ENCODE results near the gene KATNAL1. TPM values are rescaled to one million over a fixed set of nuclear protein-coding genes. Genes with fewer than 3 reads are reported as not detected.

KATNAL1 gene
- total RNA-seq, 2 experiments from 2014 or later: 8.6 to 9.0 TPM

- Mint-ChIP-seq H3K27ac (no peak overlapping the region), H3K4me3 (no peak overlapping the region), H3K4me1 (ENCODE audit: low read depth) (peaks cover 2% of the 10 kb centered on the region), H3K36me3 (ENCODE audit: low read depth) (no peaks in the 10 kb centered on the region), H3K27me3 (no peaks in the 10 kb centered on the region), H3K9me3 (no peaks in the 10 kb centered on the region)
- no peak for TF ChIP-seq CTCF (IDR thresholded peaks at IDR 0.05)
- DNase-seq: no peak
- ChIA-PET POLR2A (interaction anchor here (0.6 to 1.2 kb wide), 2 partner anchors 12 to 22 kb away, joined by 3 read pairs; no protein-coding TSS in a partner anchor), CTCF (interaction anchor here (1.6 kb wide), 1 partner anchor 59 kb away, joined by 6 read pairs; no protein-coding TSS in a partner anchor)
- intact Hi-C loops (cut with micrococcal nuclease): no loop called here
- no peak for ATAC-seq
These were observed 115.8 kb downstream of the KATNAL1 start for GRCh38 chr13:30191491-30192100.

- H3K9me3 Mint-ChIP-seq: peaks cover 2% of the 10 kb centered on the region
- H3K27me3 Mint-ChIP-seq: no peaks in the 10 kb centered on the region
- H3K4me3 Mint-ChIP-seq: no peak overlapping the region
- H3K4me1 Mint-ChIP-seq (ENCODE audit: low read depth): peaks cover 5% of the 10 kb centered on the region
- intact Hi-C loops (cut with micrococcal nuclease): no loop called here
- DNase-seq: no peak
- CTCF ChIA-PET: interaction anchor here (0.9 kb wide), 1 partner anchor 35 kb away, joined by 3 read pairs; no protein-coding TSS in a partner anchor
- no peak for ATAC-seq
- no peak overlapping the region for H3K27ac Mint-ChIP-seq
- H3K36me3 Mint-ChIP-seq (ENCODE audit: low read depth): peaks cover 2% of the 10 kb centered on the region
- no peak for TF ChIP-seq CTCF (IDR thresholded peaks at IDR 0.05)
- POLR2A ChIA-PET: interaction anchor here (0.6 kb wide), 2 partner anchors 174 to 274 kb away, joined by 3 read pairs; no protein-coding TSS in a partner anchor
These were observed 120.5 kb downstream of the KATNAL1 start for GRCh38 chr13:30186634-30187415.

- no peak overlapping the region for H3K4me3 Mint-ChIP-seq
- intact Hi-C loops (cut with micrococcal nuclease): no loop called here
- CTCF ChIA-PET: no interaction called here
- H3K36me3 Mint-ChIP-seq (ENCODE audit: low read depth): peaks cover 2% of the 10 kb centered on the region
- DNase-seq (no peak), ATAC-seq (no peak)
- no peak overlapping the region for H3K27ac Mint-ChIP-seq
- POLR2A ChIA-PET: no interaction called here
- no peaks in the 10 kb centered on the region for H3K27me3 Mint-ChIP-seq
- no peak for TF ChIP-seq CTCF (IDR thresholded peaks at IDR 0.05)
- peaks cover 2% of the 10 kb centered on the region for H3K9me3 Mint-ChIP-seq
- H3K4me1 Mint-ChIP-seq (ENCODE audit: low read depth): peaks cover 5% of the 10 kb centered on the region
These were observed 125.3 kb downstream of the KATNAL1 start for GRCh38 chr13:30181888-30182651.

GRCh38 chr13:30179597-30180276, 127.6 kb downstream of the KATNAL1 start:
- CTCF ChIA-PET: interaction anchor here (3.0 kb wide), 1 partner anchor 48 kb away, joined by 15 read pairs; no protein-coding TSS in a partner anchor
- intact Hi-C loops (cut with micrococcal nuclease): no loop called here
- POLR2A ChIA-PET: no interaction called here

More at GRCh38 chr13:30179597-30180276, 127.6 kb downstream of the KATNAL1 start:
- no peak for TF ChIP-seq CTCF (IDR thresholded peaks at IDR 0.05)
- DNase-seq (no peak), ATAC-seq (no peak)
- Mint-ChIP-seq H3K27ac (no peak overlapping the region), H3K9me3 (no peaks in the 10 kb centered on the region), H3K4me3 (no peak overlapping the region), H3K27me3 (no peaks in the 10 kb centered on the region), H3K4me1 (ENCODE audit: low read depth) (no peaks in the 10 kb centered on the region), H3K36me3 (ENCODE audit: low read depth) (no peaks in the 10 kb centered on the region)

Measured in activated CD8-positive, alpha-beta T cell treated with anti-CD3 and anti-CD28 coated beads for 36 hours (primary cell).